Gastrocnemius medialis (tissue), 4 donors: ENCODE data around the gene METTL15.

Experiments
- POLR2A ChIP-seq, 2 donors: fragments of 450-650 bp; IDR thresholded peaks; one replicate each; pipeline ENCODE4 v1.6.1; 2017; ENCODE audit warnings: antibody characterized with exemption in 2 of 2, mild to moderate bottlenecking in 2 of 2, moderate library complexity in 2 of 2
- TF ChIP-seq, protein P1 (sequence below), 5 experiments: fragments of 450-650 bp in 3 of 5; fragments of 200-600 bp in 2 of 5; sonication (generic) in 2 of 5; IDR thresholded peaks in 4 of 5; conservative IDR thresholded peaks in 1 of 5; 1 replicate in 4 of 5; 2 replicates in 1 of 5; pipeline ENCODE4 v1.5.1; 2016 to 2019; ENCODE audit warnings: antibody characterized with exemption in 5 of 5, mild to moderate bottlenecking in 3 of 5, moderate library complexity in 3 of 5

DNA sequence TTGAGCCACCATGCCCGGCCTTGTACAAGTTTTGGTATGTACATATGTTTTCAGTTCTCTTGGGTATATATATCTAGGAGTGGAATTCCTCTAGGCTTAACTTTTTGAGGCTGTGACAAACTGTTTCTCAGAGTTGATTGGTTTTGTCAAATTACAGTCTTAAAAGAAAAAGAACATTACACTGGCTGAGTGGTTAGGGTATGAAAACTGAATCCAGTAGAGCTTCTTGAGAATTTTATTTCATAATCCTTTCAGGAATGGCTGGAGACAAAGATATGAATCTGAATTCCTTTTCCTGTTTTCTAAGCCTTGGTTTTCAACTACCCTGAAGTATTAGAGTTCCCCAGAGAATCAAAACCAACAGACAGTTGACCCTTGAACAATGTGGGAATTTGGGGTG, 6.5 kb downstream of the METTL15 start:
- TF ChIP-seq, protein P1, sequence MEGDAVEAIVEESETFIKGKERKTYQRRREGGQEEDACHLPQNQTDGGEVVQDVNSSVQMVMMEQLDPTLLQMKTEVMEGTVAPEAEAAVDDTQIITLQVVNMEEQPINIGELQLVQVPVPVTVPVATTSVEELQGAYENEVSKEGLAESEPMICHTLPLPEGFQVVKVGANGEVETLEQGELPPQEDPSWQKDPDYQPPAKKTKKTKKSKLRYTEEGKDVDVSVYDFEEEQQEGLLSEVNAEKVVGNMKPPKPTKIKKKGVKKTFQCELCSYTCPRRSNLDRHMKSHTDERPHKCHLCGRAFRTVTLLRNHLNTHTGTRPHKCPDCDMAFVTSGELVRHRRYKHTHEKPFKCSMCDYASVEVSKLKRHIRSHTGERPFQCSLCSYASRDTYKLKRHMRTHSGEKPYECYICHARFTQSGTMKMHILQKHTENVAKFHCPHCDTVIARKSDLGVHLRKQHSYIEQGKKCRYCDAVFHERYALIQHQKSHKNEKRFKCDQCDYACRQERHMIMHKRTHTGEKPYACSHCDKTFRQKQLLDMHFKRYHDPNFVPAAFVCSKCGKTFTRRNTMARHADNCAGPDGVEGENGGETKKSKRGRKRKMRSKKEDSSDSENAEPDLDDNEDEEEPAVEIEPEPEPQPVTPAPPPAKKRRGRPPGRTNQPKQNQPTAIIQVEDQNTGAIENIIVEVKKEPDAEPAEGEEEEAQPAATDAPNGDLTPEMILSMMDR (IDR thresholded peaks at IDR 0.05 in 4 of 5, conservative IDR thresholded peaks at IDR 0.05 in 1 of 5): no peak
- no peak for TF ChIP-seq POLR2A (IDR thresholded peaks at IDR 0.05)
